ENCODE data around the gene SHC1. TPM values are rescaled to one million over a fixed set of nuclear protein-coding genes. Genes with fewer than 3 reads are reported as not detected.

The SHC1 gene
- total RNA-seq, 2 experiments from 2014 or later: 59.9 to 60.0 TPM

- H3K9me3 ChIP-seq (ENCODE audit: control insufficient read depth in 1 of 2, insufficient read depth in 1 of 2, low read length in 2 of 2): no peaks in the 10 kb centered on the region
- H3K27me3 ChIP-seq (ENCODE audit: control insufficient read depth in 1 of 2, insufficient read depth in 2 of 2, low read length in 2 of 2): no peaks in the 10 kb centered on the region
- H3K4me1 ChIP-seq (ENCODE audit: insufficient read depth, low read length): peaks cover 46% of the 10 kb centered on the region
- Mint-ChIP-seq H3K4me1 (ENCODE audit: low read depth) (peaks cover 22% of the 10 kb centered on the region), H3K36me3 (ENCODE audit: low read depth) (peaks cover 7% of the 10 kb centered on the region), H3K9me3 (no peaks in the 10 kb centered on the region), H3K27me3 (no peaks in the 10 kb centered on the region), H3K27ac (no peak overlapping the region), H3K4me3 (no peak overlapping the region)
- ChIA-PET POLR2A (interaction anchor here (0.9 to 5.6 kb wide), 15 partner anchors 9 to 77 kb away, joined by 3 to 46 read pairs (median 7); partner anchors contain the start of genes ADAM15, FLAD1, PBXIP1 and PMVK), CTCF (interaction anchor here (0.7 to 10.7 kb wide), 5 partner anchors 9 to 42 kb away, joined by 3 to 71 read pairs (median 24); partner anchors contain the start of genes PBXIP1 and PYGO2)
- peak overlapping the region; percentile 94 to 99 for H3K27ac ChIP-seq (ENCODE audit: low read depth in 1 of 2, low read length in 2 of 2)
- H3K36me3 ChIP-seq (ENCODE audit: insufficient read depth, low read length): peaks cover 12% of the 10 kb centered on the region
- intact Hi-C loops (cut with DNase I, micrococcal nuclease): loop anchor here (1.0 to 2.0 kb wide), 5 partner anchors 20 to 42 kb away; partner anchors contain the start of gene PMVK (in 1 of the 2)
- peak; percentile 42 for ATAC-seq (ENCODE audit: poor library complexity)
- TF ChIP-seq CTCF (IDR thresholded peaks at IDR 0.05): no peak
- peak overlapping the region; percentile 81 for H3K4me3 ChIP-seq (ENCODE audit: low read length)
- peak in 13 of 14 experiments; percentile 89 to 98 (median 94) for DNase-seq
These were observed 4.4 kb upstream of the SHC1 start for GRCh38 chr1:154974808-154975408.

GRCh38 chr1:154974102-154974807, 3.7 kb upstream of the SHC1 start, which contains the start of gene CKS1B:
CKS1B (plus strand) TSS chr1:154974681; CDS start chr1:154974746, 65 bp downstream.
- Histone ChIP-seq H3K27me3 (ENCODE audit: control insufficient read depth in 1 of 2, insufficient read depth in 2 of 2, low read length in 2 of 2) (no peaks in the 10 kb centered on the region), H3K36me3 (ENCODE audit: insufficient read depth, low read length) (peaks cover 18% of the 10 kb centered on the region), H3K27ac (ENCODE audit: low read depth in 1 of 2, low read length in 2 of 2) (peak within 1 kb of the TSS; percentile 94 to 99), H3K9me3 (ENCODE audit: control insufficient read depth in 1 of 2, insufficient read depth in 1 of 2, low read length in 2 of 2) (no peaks in the 10 kb centered on the region), H3K4me3 (ENCODE audit: low read length) (peak within 1 kb of the TSS; percentile 81), H3K4me1 (ENCODE audit: insufficient read depth, low read length) (peaks cover 49% of the 10 kb centered on the region)
- ChIA-PET POLR2A (interaction anchor here (0.9 to 5.6 kb wide), 21 partner anchors 9 to 648 kb away, joined by 3 to 46 read pairs (median 6); partner anchors contain the start of genes ADAM15, FLAD1, PBXIP1 and PMVK), CTCF (interaction anchor here (0.7 to 10.7 kb wide), 12 partner anchors 10 to 639 kb away, joined by 3 to 71 read pairs (median 4); partner anchors contain the start of genes PBXIP1, PMVK and PYGO2)
- Mint-ChIP-seq H3K9me3 (no peaks in the 10 kb centered on the region), H3K27me3 (no peaks in the 10 kb centered on the region), H3K4me3 (no peak within 1 kb of the TSS), H3K4me1 (ENCODE audit: low read depth) (peaks cover 25% of the 10 kb centered on the region), H3K27ac (no peak within 1 kb of the TSS), H3K36me3 (ENCODE audit: low read depth) (peaks cover 13% of the 10 kb centered on the region)
- ATAC-seq (ENCODE audit: poor library complexity) (peak; percentile 87), DNase-seq (peak; percentile 93 to 100 (median 96))
- no peak for TF ChIP-seq CTCF (IDR thresholded peaks at IDR 0.05)
- intact Hi-C loops (cut with DNase I, micrococcal nuclease): loop anchor here (1.0 to 2.0 kb wide), 5 partner anchors 19 to 43 kb away; partner anchors contain the start of gene PMVK (in 1 of the 2)

Measured in CD4-positive, alpha-beta T cell (primary cell).